GM21619 (cell line): Measurements from ENCODE around the gene MICAL2.
A peak's percentile ranks its signal among the peaks of the same experiment; 100 is the strongest.

Source experiments
- ATAC-seq: cut with Tn5 transposase; IDR thresholded peaks from one replicate; pipeline ENCODE4 v1.9.1; 2021; ENCODE audit not compliant: unreplicated experiment

MICAL2 gene

GRCh38 chr11:12075822-12076821, 34.3 kb upstream of the MICAL2 start:
- ATAC-seq, result no peak

- ATAC-seq, result no peak
Measured at GRCh38 chr11:12076840-12077534, 33.4 kb upstream of the MICAL2 start.

GRCh38 chr11:12077535-12078280, 32.7 kb upstream of the MICAL2 start:
- no peak for ATAC-seq

- ATAC-seq, result no peak
Measured at GRCh38 chr11:12079726-12080556, 30.4 kb upstream of the MICAL2 start.

- ATAC-seq, result no peak
Measured at GRCh38 chr11:12083380-12083779, 27.0 kb upstream of the MICAL2 start.

GRCh38 chr11:12084256-12084655, 26.1 kb upstream of the MICAL2 start:
- ATAC-seq, result no peak

- no peak for ATAC-seq
Measured at GRCh38 chr11:12085371-12086251, 24.8 kb upstream of the MICAL2 start.

- ATAC-seq, result no peak
Measured at GRCh38 chr11:12086271-12087074, 23.9 kb upstream of the MICAL2 start.

GRCh38 chr11:12087075-12088004, 23.1 kb upstream of the MICAL2 start:
- ATAC-seq, result peak; percentile 62

GRCh38 chr11:12088047-12088481, 22.3 kb upstream of the MICAL2 start:
- no peak for ATAC-seq

- ATAC-seq, result no peak
Measured at GRCh38 chr11:12088531-12088930, 21.9 kb upstream of the MICAL2 start.

- ATAC-seq, result no peak
Measured at GRCh38 chr11:12089041-12089440, 21.3 kb upstream of the MICAL2 start.

GRCh38 chr11:12089473-12089872, 20.9 kb upstream of the MICAL2 start:
- ATAC-seq, result no peak

GRCh38 chr11:12090061-12090591, 20.3 kb upstream of the MICAL2 start:
- ATAC-seq, result no peak

GRCh38 chr11:12090761-12091258, 19.6 kb upstream of the MICAL2 start:
- no peak for ATAC-seq

GRCh38 chr11:12091956-12092558, 18.3 kb upstream of the MICAL2 start:
- ATAC-seq, result no peak

- no peak for ATAC-seq
Measured at GRCh38 chr11:12092714-12093113, 17.7 kb upstream of the MICAL2 start.
